ENCODE data around the gene KCNJ12.

DNA sequence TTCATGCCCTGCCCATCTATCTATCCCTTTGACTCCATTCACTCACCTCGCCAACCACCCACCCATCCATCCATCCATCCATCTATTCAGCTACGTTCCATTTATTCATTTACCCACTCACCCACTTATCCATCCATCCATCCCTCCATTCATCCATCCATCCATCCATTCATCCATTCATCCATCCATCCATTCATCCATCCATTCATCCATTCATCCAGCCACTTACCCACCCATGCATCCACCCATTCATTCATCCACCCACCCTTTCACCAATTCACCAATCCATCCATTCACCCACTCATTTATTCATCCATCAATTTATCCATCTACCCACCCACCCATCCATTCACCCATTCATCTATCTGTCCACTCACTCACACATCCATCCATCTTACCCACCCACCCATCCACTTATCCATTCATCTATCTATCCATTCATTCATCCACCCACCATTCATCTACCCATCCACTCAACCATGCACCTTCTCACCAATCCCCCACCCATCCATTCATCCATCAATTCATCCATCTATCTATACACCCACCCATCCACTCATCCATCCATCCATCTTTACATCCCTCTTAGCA is 19.5 kb upstream of the KCNJ12 start:
- TF ChIP-seq, protein P1, sequence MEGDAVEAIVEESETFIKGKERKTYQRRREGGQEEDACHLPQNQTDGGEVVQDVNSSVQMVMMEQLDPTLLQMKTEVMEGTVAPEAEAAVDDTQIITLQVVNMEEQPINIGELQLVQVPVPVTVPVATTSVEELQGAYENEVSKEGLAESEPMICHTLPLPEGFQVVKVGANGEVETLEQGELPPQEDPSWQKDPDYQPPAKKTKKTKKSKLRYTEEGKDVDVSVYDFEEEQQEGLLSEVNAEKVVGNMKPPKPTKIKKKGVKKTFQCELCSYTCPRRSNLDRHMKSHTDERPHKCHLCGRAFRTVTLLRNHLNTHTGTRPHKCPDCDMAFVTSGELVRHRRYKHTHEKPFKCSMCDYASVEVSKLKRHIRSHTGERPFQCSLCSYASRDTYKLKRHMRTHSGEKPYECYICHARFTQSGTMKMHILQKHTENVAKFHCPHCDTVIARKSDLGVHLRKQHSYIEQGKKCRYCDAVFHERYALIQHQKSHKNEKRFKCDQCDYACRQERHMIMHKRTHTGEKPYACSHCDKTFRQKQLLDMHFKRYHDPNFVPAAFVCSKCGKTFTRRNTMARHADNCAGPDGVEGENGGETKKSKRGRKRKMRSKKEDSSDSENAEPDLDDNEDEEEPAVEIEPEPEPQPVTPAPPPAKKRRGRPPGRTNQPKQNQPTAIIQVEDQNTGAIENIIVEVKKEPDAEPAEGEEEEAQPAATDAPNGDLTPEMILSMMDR (IDR thresholded peaks at IDR 0.05) = no peak
- TF ChIP-seq POLR2A (IDR thresholded peaks at IDR 0.05) = no peak
